DMS53 treated with DMSO at 0.1 percent for 48 hours (cell line): ENCODE results near the gene SELENOO.

ENCODE experiments used
- DNase-seq: peaks from one replicate; lab custom pipeline; 2025; ENCODE audit not compliant: unreplicated experiment; lab: John Stamatoyannopoulos, UW

Gene SELENOO

DNA sequence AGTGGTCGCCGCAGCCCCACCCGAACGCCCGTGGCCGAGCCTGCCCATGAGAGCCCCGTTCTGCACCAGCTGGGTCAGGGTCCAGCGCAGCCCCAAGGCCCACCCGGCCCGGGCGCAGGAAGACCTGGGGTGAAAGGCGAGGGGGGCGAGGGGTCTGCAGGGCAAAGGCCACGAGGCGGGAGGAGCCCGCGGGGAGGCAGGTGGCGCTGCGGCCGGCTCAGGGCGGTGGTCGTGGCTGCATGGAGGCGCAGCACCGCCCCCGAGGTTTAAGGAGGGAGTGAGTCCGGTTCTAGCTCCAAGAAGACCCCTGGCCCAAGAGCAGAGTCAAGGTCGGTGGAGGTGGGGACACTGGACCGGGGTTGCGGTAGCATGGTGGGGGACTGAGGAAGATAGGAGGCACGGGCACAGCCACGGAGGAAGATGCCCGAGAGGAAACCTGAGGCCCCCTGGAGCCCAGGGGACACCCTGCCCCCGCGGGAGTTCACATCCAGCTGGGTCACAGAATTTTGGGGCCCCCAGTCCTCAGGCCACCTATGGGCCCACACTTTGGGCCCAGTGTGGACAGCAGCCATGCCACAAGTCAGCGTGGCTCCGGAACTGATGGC lies 50.8 kb downstream of the SELENOO start:
- DNase-seq, result no peak

GRCh38 chr22:50252082-50253045 lies 51.6 kb downstream of the SELENOO start:
- DNase-seq, result no peak

- DNase-seq, result no peak
Observed at GRCh38 chr22:50253046-50253915, 52.5 kb downstream of the SELENOO start.

DNA sequence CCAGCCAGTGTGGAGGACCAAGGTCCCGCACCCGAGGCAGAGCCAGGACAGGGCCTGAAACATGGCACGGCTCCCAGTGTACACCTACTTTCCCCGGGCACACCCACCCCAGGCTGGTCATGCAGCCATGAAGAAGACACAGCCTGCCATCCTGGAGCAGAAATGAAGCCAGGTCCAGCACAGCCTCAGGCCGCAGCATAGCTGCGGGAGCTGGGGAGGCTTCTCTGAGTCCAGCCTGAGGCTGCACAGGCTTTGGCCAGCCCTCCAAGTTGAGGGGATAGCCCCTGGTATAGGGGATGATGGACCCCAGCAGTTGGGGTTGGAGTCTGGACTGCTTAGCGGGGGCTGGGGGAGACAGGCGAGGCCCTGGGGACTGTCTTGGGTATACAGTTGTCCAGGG lies 53.1 kb downstream of the SELENOO start:
- no peak for DNase-seq

- no peak for DNase-seq
Observed at GRCh38 chr22:50255099-50255498, 54.3 kb downstream of the SELENOO start.

DNA sequence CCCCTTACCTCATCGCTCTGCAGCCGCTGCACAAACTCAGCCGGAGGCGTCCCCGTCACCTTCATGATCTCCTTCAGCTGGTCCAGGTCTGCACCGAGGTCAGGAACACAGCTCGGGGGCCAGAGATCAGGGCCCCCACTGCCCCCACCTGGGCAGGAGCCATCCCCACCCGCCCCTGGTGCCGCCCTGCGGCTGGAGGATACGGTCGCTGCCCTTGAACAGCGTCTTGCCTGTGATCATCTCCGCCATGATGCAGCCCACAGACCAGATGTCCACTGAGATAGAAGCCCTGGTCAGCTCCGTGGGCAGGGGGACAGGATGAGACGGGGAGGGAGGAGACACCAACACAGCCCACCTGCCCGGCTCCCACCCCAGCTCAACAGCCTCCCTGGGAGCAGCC lies 54.8 kb downstream of the SELENOO start:
- no peak for DNase-seq

GRCh38 chr22:50256258-50256862 lies 55.5 kb downstream of the SELENOO start:
- DNase-seq, result no peak

GRCh38 chr22:50257041-50257440 lies 56.2 kb downstream of the SELENOO start:
- no peak for DNase-seq

- DNase-seq, result no peak
Observed at GRCh38 chr22:50257451-50258360, 56.9 kb downstream of the SELENOO start.

DNA sequence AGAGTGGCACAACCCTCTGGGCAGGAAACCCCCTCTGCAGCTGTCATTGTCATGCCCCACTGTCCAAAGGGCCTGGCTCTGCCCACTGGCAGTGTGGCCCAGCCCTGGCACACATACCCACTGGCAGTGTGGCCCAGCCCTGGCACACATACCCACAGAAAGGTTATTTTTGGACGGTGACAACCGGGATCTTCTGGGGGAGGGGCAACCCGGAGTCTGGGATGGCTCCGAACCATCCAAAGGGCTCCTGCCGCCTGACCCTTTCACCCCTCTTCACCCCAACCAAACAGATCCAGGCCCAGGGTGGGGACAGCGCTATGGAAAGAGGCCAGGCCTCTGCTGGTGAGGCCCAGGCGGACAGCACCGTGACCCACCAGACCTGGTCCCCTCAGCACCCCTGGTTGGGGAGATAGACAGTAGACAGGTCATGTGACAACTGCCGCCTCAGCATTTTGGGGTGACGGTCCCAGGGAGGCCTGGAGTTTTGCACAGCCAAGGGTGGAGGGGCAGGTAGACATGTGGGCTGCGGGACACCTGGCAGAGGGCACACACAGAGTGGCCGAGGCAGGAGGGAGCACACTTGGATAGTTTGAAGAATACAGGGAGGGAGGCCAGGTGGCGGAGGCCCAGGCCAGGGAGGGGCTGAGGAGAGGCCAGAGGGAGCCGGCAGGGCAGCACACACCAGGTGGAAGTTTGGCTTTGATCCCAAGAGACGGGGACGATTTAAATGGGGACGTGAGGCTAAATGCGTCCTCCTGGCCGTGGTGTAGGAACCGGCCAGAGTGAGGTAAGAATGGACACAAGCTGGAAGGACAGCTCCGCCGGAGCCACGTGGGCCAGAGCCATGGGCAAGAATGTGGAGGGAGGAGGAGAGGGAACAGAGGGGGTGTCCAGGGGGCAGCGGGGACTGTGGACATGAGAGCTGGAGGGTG lies 57.8 kb downstream of the SELENOO start:
- DNase-seq, result no peak

- DNase-seq, result no peak
Observed at GRCh38 chr22:50259302-50259701, 58.5 kb downstream of the SELENOO start.

DNA sequence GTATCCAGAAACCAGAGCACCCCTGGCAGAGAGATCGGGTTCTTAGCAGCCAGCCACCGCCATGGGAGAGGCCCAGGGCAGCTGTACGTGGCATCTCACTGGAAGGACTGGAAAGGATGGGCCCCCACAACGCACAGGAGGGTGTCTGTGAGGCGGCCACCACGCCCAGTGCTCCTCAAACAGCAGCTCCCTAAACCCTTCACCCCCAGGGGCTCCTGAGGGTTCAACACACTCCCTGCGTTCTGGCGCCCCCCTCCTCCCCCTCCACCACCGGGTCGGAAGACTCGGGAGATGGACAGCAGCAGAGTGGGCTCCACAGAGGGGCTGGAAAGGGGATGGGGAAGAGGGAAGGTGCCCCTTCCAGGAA lies 59.6 kb downstream of the SELENOO start:
- DNase-seq, result no peak

DNA sequence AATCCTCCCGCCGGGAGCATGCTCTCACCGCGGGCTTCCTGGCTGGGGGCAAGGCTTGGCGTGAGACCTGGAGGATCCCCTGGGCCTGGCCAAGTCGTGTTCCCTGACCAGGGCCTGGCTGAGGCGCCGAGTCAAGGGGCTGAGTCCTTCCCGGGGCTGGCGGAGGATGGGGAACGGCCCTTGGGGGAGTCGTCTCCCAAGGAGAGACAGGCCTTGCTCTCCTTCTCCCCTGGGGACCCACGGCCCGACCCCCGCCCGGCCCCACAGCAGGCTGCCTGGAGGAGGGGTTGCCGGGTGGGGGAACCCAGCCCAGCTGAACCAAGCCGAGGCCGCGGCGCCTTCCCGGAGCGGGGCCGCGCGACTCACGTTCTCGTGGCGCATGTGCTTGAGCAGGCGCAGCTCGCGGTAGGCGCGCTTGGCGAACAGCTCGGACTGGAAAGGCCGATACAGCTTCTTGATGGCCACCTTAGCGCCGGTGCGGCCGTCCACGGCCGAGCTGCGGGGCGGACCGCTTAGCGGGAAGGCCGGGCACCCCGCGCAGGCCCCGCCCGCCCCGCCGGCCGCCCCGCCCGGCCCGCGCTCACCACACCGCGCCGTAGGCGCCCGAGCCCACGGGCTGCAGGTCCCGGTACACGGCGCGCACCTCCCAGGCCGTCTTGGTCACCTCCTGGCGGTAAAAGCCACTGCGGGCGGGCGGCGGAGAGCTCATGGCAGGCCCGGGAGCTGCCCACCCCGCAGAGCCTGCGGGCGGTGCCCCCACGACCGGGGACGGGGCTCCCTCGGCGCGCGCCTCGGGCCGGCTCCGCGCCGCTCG lies 60.2 kb downstream of the SELENOO start:
- DNase-seq, result no peak

DNA sequence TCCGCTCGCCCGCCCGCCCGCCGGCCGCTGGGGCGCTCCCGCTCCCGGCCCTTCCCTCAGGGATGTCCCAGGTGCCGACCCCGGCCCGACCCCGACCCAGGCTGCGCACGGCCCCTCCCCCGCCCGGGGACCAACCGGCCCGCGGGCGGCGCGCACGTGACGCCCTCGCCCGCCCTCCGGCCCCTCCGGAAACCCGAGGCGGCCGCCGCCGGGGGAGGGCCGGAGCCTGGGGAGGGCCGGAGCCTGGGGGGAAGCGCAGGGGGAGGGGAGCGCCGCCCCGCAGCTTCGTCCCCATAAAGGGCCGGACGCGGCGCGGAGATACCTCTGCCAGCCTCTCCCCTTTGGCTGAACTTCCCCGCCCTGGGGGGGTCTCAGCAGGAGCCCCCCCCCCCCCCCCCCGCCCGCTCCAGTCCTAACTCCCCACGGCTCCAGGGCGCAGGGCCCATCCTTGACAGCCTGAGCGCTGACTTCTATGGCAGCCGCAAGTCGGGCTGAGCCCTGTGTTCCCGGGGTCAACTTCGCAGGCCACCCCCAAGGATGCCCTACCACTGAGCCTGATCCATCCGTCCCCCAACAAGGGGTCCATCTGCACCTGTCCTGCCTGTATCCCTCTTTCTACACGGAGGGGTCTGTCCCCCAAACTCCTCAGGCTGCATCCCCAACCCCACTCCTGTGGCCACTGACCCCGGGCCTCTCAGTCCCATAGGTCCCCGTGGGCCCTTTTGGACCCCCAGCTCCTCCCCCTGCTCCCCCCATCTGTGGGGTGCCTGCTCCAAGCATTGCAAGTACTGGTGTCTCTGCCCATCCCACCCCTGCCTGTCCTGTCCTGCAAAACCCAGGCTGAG lies 61.0 kb downstream of the SELENOO start, which contains the start of gene MAPK12:
MAPK12 (minus strand) TSS at position 69 of the 845 bp plus-strand sequence. CDS start 174 bp downstream, outside the sequence.
- no peak for DNase-seq

GRCh38 chr22:50262460-50262911 lies 61.7 kb downstream of the SELENOO start:
- DNase-seq, result no peak

- DNase-seq, result no peak
Observed at GRCh38 chr22:50262973-50263617, 62.3 kb downstream of the SELENOO start.
